Endometrium (tissue), 2 donors: ENCODE results near the gene RASAL1.

Experiments
- FAIRE-seq: peaks from 2 replicates; lab custom pipeline; 2012; peaks lifted over from hg19 to GRCh38; lab: Jason Lieb, UNC
- donor health status: control.
- donor health status: control.

The RASAL1 gene

GRCh38 chr12:113095405-113095804 is 40.2 kb downstream of the RASAL1 start:
- no peak for FAIRE-seq

DNA sequence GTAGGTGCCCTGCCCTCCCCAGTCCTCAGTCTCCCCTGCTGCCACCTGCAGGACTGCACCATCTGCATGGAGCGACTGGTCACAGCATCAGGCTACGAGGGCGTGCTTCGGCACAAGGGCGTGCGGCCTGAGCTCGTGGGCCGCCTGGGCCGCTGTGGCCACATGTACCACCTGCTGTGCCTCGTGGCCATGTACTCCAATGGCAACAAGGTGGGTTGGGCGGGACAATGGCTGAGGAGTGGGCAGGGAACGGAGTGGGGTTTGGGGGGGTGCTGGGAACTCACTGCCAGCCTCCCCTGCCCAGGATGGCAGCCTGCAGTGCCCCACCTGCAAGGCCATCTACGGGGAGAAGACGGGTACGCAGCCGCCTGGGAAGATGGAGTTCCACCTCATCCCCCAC is 40.8 kb downstream of the RASAL1 start:
- no peak for FAIRE-seq

GRCh38 chr12:113093409-113094101 is 42.0 kb downstream of the RASAL1 start:
- no peak for FAIRE-seq

- no peak for FAIRE-seq
Observed at GRCh38 chr12:113092607-113093408, 42.8 kb downstream of the RASAL1 start.

- FAIRE-seq: no peak
Observed at GRCh38 chr12:113091506-113091905, 44.1 kb downstream of the RASAL1 start.

DNA sequence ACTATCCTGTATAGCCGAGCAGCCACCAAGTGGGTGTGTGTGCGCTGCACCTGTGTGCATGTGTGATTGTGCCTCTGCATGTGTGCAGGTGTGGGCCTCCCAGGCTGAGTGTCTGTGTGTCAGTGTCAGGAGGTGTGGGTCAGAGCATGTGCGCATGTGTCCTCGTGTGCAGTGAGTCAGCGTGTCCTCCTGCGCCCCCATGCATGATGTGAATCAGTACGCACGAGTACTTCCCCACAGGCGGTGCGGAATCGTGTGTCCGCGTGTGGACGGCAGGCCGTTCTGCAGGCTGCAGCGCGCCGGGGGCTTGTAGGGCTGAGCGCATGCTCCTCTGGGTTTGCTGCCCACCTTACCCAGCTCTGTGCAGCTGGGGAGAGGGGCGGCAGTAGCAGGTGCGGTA is 44.8 kb downstream of the RASAL1 start:
- no peak for FAIRE-seq

GRCh38 chr12:113089839-113090238 is 45.7 kb downstream of the RASAL1 start:
- no peak for FAIRE-seq

DNA sequence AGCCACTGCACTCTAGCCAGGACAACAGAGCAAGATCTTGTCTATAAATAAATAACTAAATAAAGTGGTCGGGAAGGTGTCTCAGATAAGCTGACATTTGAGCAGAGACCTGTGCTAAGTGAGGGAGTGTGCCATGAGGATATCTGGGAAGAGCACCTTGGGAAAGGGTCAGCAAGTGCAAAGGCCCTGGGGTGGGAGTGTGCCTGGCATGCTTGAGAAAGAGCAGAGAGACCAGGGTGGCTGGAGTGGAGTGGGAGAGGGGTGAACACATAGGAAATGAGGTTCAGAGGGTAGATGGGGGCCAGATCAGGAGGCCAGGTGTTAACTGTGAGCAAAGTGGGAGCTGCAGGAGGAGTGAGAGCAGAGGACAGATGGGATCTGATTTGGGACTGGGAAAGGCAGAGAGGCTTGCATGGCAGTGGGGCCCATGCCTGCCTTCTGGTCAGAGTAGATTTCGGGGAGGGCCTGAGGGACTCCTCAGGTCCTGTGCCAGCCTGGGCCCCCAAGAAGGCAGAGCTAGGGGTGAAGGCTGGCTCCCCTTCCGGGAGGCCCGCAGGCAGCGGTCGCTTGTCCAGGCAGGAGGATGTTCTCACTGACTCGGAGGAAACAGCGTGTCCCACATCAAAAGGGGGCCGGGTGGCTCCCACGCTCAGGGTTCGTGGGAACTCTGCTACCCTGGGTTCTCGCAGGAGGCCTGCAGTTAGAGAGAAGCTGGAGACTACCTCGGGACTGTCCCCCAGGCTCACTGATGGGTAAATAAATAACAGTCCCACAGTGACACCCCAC is 46.4 kb downstream of the RASAL1 start:
- no peak for FAIRE-seq

DNA sequence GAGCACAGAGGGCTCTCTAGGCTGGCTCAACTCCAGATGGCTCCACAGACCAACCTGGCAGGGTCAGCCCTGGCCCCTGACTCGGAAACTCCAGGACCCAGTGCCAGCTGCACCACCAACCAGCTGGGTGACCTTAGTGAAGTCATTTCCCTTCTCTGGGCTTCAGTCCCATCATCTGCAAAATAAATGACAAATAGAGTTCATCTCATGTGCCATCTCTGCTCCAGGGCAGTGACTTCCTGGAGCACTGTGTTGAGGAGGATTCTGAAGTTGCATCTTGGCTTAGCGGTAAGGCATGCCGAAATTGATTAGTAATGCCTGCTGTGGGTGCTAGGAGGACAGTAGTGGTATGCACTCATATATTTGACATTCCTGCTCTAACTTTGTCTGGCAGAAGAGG is 47.5 kb downstream of the RASAL1 start:
- no peak for FAIRE-seq

- FAIRE-seq: no peak
Observed at GRCh38 chr12:113087193-113087592, 48.4 kb downstream of the RASAL1 start.

DNA sequence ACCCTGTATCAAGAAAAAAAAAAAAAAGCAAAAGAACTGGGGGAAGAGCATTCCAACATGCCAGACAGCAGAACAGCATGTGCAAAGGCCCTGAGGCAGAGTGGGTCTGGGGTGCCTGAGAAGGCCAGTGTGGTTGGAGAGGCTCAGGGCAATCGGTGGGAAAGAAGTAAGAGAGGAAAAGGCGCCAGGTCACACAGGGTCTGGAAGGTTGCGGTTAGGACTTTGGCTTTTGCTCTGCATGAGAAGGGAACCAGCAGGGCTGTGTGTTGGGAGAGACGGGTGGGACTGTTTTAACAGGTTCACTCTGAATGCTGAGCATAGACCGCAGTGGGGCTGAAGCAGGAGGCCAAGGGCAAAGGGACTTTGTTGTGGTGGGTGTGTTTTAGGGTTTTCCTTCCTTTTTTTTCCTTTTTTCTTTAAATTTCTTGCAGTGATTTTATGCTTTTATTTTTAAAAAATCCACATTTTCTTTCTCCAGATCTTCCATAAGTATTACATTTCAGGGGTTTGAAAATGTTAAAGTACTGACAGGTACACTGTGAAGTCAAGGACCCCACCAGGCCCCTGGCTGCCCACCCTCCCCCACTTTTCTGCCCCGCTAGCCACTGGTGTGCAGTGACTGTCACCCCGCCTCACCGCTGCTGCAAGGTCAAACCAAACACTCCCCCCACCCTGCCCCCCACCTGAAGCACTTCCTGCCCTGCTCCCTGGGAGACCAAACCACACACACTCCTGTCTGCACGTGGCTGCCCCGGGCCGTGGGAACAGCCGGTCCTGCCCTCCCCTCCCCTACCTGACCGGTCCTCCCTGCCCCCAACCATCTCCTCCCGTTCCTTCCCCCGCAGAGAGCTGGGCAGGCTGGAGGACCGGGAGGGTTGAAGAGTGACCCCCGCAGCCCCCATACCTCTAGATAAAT is 49.1 kb downstream of the RASAL1 start:
- FAIRE-seq: no peak

DNA sequence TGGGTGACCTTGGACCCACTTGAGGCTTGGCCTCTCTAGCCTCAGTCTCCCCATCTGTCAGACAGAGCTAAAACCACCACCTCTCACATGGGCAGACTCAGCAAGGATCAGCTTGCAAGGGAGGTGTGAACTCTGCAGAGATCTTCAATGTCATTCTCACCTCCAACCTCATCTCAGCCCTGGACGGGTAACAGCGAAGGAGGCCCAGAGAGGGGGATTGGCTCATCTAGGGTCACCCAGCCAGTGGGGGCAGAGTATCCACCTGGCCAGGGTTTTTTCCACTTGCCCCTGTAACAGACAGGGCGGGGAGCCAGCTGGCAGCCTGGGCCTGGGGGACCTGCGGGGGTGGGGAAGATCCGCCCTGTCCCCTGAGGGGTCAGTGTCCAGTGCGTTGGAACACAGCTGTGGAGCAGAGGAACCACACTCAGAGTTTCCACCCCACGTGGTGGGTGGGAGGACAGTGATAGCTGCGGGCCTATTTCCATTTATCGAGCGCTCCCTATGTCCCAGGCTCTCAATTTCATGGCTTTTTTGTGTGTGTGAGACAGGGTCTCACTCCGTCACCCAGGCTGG is 51.6 kb downstream of the RASAL1 start:
- FAIRE-seq: no peak

DNA sequence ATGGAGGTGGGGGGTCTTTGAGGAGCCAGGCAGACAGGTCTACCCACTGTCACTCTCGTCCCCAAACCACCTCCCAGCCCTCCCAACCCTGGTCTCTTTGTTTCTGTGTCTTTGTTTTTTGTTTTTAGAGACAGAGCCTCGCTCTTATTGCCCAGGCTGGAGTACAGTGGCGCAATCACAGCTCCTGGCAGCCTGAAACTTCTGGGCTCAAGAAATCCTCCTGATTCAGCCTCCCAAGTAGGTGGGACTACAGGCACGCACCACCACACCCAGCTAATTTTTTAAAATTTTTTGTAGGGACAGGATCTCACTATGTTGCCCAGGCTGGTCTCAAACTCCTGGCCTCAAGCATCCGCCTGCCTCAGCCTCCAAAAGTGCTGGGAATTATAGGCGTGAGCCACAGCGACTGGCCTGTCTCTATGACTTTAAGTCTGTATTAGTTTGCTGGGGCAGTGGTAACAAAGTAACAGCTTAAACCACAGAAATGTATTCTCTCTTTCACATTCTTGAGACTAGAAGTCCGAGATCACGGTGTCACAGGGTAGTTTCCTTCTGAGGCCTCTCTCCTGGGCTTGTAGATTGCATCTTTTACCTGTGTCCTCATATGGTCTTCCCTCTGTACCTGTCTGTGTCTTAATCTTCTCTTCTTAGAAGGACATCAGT is 52.9 kb downstream of the RASAL1 start:
- FAIRE-seq: no peak

GRCh38 chr12:113081873-113082272 is 53.7 kb downstream of the RASAL1 start:
- no peak for FAIRE-seq

DNA sequence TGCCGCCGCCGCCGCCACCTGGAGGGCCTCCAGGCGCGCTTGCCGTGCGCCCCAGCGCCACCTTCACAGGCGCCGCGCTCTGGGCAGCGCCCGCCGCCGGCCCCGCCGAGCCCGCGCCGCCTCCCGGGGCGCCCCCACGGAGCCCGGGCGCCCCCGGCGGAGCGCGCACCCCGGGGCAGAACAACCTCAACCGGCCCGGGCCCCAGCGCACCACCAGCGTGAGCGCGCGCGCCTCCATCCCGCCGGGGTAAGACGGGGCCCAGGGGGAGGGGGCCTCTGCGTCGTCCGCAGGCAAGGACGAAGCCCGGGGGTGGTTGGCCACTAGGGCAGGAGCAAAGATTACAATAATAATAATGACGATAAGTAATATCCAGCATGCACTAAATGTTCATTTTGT is 57.7 kb downstream of the RASAL1 start:
- no peak for FAIRE-seq

DNA sequence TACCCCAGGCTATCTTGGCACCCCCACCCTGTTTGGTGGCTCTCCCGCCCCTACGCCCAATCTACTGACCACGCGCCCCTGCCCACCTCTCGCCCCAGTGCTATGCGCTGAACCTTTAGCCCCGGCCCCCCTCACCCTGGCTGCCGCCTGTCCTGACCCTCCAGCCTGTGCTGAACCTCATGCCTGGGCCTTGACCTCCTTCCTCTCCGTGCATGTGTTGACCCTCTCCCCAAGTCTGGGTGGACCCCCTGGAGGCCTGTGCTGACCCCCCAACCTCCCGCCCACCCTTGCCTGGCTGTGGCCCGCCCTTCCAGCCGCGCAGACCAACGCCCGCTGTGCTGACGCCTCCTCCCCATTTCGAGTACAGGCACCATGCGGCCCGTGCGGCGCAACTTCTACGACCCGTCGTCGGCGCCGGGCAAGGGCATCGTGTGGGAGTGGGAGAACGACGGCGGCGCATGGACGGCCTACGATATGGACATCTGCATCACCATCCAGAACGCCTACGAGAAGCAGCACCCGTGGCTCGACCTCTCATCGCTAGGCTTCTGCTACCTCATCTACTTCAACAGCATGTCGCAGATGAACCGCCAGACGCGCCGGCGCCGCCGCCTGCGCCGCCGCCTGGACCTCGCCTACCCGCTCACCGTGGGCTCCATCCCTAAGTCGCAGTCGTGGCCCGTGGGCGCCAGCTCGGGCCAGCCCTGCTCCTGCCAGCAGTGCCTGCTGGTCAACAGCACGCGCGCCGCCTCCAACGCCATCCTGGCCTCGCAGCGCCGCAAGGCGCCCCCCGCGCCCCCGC is 58.3 kb downstream of the RASAL1 start:
- FAIRE-seq: no peak

DNA sequence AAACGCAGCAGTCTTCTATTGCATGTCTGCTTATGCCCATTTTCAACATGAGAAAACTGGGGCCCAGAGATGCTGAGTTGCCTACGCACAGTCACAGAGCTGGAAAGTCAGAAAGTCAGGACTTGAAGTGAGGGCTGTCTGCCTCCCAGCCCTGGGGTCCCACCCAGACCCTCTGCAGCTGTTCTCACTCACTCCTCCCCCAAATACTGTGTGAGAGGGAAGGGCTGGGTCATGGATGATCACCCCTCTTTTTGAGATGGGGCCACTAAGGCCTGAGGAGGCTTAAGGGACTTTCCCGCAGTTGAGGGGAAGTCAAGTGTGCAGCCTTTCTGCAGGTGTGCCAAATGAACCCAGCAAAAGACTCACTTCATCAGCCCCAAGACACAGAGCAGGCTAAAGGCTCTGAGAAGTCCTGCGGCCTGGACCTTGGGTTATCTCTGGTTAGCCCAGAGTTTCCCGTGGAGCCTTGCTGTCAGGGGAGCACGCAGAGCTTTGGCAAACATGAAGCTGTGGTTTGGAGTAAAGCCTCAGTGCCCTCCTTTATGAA is 60.4 kb downstream of the RASAL1 start:
- no peak for FAIRE-seq

- FAIRE-seq: no peak
Observed at GRCh38 chr12:113073586-113073985, 62.0 kb downstream of the RASAL1 start.

DNA sequence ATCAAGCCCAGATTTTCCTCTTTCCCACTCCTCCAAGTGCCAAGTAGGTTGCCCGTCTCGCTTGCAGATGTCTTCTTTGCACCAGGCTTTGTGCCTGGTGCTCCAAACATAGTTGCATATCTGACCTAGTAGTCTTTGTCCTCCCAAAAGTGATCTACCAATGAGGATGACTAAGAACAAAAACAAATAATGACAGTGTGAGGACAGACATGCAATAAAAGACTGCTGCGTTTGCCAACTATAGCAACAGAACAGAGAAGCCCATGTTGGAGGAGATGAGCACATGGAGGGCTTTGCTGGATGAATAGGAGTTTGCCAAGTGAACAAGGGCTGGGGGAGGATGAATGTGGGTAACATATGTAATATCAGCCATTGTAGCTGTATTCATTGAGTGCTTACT is 63.4 kb downstream of the RASAL1 start:
- no peak for FAIRE-seq
